HG03378 (cell line): ENCODE measurements around the gene PLAAT2.
A peak's percentile ranks its signal among the peaks of the same experiment; 100 is the strongest.
"Not testable (repeated sequence)": the region's sequence is repeated elsewhere in the genome, so short reads cannot be mapped to it uniquely, and the experiment has no call there.

Experiments used
- ATAC-seq: cut with Tn5 transposase; IDR thresholded peaks from one replicate; pipeline ENCODE4 v1.9.1; 2021; ENCODE audit warnings: mild to moderate bottlenecking, moderate library complexity; ENCODE audit not compliant: unreplicated experiment

Gene PLAAT2

DNA sequence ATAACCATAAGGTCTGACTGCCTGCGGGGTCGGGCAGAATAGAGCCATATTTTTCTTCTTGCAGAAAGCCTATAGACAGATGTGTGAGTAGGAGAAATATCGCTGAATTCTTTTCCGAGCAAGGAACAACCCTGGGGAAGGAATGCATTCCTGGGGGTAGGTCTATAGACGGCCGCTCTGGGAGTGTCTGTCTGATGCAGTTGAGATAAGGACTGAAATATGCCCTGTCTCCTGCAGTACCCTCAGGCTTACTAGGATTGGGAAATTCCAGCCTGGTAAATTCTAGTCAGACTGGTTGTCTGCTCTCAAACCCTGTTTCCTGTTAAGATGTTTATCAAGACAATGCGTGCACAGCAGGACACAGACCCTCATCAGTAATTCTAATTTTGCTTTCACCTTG is 18.0 kb upstream of the PLAAT2 start:
- not testable (repeated sequence) for ATAC-seq

DNA sequence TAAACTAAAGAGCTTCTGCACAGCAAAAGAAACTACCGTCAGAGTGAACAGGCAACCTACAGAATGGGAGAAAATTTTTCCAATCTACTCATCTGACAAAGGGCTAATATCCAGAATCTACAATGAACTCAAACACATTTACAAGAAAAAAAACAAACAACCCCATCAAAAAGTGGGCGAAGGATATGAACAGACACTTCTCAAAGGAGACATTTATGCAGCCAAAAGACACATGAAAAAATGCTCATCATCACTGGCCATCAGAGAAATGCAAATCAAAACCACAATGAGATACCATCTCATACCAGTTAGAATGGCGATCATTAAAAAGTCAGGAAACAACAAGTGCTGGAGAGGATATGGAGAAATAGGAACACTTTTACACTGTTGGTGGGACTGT is 15.7 kb upstream of the PLAAT2 start:
- ATAC-seq: not testable (repeated sequence)

- ATAC-seq: no peak
Measured at GRCh38 chr11:63574856-63575602, 11.8 kb upstream of the PLAAT2 start.

- ATAC-seq: no peak
Measured at GRCh38 chr11:63573881-63574855, 11.0 kb upstream of the PLAAT2 start.

- no peak for ATAC-seq
Measured at GRCh38 chr11:63572026-63572688, 9.0 kb upstream of the PLAAT2 start.

DNA sequence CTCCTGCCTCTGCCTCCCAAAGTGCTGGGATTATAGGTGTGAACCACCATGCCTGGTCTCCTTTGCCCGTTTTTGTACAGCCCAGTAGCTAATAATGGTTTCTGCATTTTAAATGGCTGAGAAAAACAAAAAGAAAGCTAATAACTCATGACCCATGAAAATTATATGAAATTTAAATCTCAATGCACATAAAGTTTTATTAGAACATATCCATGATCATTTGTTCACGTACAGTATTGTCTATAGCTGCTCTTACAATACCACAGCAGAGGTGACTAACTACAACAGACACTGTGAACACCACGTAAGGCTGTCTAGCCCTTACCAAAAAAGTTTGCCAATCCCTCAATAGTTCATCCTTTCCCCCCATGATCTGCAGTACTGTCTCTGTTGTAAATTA is 6.4 kb upstream of the PLAAT2 start:
- no peak for ATAC-seq

DNA sequence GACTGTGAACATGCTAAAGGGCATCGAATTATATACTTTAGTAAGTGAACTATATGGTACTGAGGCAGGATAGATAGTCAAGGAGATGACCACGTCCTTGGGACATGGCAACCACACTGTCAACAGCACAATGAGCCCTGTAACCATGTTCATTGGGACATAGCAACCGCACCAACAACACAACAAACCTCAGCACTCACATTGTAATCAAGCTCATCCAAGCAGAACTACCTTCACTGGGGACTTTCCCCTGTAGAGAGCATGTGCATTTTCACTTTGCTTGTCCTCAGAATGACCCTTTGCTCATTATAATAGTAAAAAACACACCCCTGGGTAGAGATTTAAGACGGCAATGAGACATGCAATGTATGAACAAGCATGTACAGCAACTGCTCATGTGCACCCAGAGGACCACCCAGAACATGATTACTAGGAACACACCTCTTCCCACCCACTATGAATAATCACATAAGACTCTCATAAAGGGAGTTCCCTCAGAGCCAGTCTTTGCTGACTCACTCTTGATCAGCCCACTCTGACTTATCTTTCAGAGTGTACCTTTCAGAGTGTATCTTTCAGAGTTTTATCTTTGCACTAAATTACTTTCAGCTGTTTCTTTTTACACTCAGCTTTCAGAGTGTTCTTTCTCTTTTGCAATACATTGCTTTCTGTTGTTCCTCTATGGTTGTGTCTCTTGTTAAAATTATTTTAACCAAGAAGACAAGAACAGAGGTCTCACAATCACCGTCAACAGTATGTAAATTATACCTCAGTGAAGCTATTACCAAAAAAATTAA is 4.1 kb upstream of the PLAAT2 start:
- peak; percentile 81 for ATAC-seq

DNA sequence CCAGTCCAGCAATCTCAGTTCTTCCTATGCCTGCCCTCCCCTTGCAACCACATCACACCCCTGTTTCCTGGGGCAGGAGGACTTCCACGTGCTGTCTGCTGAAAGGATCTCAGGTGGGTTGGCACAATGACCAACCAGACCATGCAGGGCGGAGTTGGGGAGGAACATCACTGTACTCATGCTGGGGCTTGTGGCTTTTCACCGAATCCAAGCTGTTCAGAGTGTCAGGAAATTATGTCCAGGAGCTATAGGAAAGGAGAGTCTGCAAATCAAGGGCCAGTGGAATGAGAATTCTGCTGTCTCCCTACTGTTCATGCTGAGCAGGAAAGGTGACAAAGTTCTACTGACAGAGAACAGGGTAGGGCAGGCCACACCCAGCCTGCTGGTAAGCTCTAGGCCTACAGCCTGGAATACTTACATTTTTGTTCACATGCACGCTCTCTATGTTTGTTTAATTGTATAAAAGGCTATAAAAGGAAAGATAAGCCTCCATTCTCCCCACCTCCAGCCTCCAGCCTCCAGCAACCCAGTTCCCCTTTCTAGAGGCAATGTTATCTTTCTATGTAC is 1.7 kb upstream of the PLAAT2 start:
- no peak for ATAC-seq

DNA sequence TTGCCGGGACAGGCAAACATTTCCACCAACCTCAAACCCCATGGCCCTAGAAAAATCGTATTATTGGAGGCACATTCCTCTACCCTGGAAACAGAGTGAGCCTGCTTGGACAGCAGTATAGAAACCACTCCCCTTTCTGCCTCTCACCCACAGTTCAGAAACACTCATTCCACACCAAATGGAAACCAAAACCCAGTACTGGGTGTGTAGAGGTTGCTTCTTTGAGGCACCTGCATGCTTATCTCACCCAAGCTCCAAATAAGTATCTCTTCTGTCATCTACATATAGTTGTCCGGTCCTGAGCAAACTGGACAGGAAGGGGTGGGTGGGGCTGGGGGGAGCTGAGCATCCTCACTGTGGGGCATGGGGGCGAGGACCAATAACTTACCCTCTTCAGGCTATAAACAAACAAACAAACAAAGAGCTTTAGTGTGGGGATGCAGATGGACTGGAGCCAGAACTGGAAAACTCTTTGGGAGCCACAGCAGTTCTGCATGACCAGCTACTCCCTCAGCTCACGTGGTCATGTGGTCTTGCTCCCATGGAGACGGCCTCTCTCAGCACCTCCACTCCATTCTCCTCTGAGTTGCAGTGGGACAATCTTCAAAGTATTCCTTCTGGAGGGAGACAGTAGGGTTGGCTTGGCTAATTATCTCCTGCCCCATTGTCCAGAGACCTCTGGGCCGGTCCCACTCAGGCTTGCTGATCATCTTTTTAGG is 1.0 kb upstream of the PLAAT2 start:
- ATAC-seq: peak; percentile 63

DNA sequence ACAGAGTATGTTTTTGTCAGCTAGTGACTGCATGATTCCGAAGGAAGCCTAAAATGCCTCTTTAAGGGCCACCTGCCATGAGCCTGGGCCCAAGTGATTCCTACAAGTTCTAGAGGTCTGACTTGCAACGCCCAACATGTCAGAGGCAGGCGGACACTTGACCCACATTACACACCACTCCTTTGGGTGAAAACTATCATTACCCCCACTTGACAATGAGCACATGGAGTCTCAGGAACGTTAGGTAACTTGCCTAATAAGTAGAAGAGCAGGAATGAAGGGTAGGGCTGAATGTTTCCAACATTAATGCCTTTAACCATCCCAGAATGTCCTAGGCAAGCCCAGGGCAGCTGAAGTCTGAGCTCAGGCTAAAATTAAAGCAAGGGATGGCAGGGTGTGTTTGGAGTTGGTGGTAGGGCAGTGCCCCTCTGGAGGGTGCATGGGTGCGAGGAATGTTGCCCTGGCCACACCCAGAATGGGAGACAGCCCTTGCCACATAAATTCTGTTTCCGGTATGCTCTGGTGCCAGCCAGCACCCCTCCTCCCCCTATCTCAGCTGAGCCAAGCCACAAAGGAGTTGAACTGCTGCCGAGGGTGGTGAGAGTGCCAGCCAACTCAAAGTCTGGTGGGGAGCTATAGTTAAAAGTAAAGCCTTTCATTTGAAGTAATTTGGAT is 2.5 kb downstream of the PLAAT2 start:
- ATAC-seq: no peak

- ATAC-seq: no peak
Measured at GRCh38 chr11:63558459-63559157, 4.6 kb downstream of the PLAAT2 start.

DNA sequence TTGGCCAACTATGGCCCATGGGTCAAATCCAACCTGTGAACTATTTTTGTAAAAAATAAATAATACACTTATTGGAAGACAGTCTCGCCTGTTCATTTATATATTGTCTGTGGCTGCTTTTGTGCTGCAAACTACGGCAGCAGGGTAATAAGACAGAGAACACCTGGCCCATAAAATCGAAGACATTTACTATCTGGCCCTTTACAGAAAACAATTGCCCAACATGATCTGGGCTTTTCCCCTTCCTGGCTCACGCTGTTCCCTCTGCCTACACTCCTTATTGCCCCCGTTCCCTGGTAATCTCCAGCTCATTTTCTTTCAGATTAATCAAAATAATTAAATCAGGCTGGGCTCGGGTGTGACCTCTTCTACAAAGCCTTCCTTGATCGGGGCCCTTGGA is 5.6 kb downstream of the PLAAT2 start:
- no peak for ATAC-seq

- ATAC-seq: no peak
Measured at GRCh38 chr11:63556404-63557013, 6.7 kb downstream of the PLAAT2 start.

- no peak for ATAC-seq
Measured at GRCh38 chr11:63554877-63555223, 8.3 kb downstream of the PLAAT2 start.

- peak; percentile 46 for ATAC-seq
Measured at GRCh38 chr11:63553759-63554158, 9.4 kb downstream of the PLAAT2 start.

GRCh38 chr11:63552921-63553320 is 10.3 kb downstream of the PLAAT2 start:
- ATAC-seq: no peak

GRCh38 chr11:63551889-63552266 is 11.3 kb downstream of the PLAAT2 start:
- ATAC-seq: no peak
